Measurements from ENCODE around the gene FPGT. TPM values are rescaled to one million over a fixed set of nuclear protein-coding genes. Genes with fewer than 3 reads are reported as not detected.

Gene FPGT
- total and polyA plus RNA-seq, 2 of the 8 experiments (the other 6 are each of a cell fraction or from before 2014, with no cell fraction given) = 1.3 to 4.1 TPM

- Histone ChIP-seq H2BK5ac (ENCODE audit: low read depth, low read length) (no peak overlapping the region), H2BK120ac (replicated peaks; ENCODE audit: low read depth, low read length) (no peak overlapping the region), H2AFZ (ENCODE audit: low read length) (no peak overlapping the region), H3K56ac (replicated peaks; ENCODE audit: insufficient read length, low read depth, low read length) (no peak overlapping the region), H4K5ac (ENCODE audit: insufficient read length, low read depth, low read length) (no peak overlapping the region), H3K23ac (ENCODE audit: insufficient read length) (no peak overlapping the region), H3K4me3 (ENCODE audit: extremely low read depth in 1 of 4, insufficient read depth in 2 of 4, low read depth in 3 of 4, low read length in 4 of 4) (no peak overlapping the region), H3K27me3 (replicated peaks in 1 of 4; ENCODE audit: control insufficient read depth in 3 of 4, extremely low read depth in 1 of 4, insufficient read depth in 3 of 4, low read length in 3 of 4) (no peaks in the 10 kb centered on the region), H3K4me2 (ENCODE audit: insufficient read depth in 1 of 2, low read depth in 2 of 2, low read length in 2 of 2) (no peak overlapping the region), H3K79me2 (ENCODE audit: control insufficient read depth in 1 of 2, insufficient read depth in 2 of 2, low read length in 2 of 2) (no peaks in the 10 kb centered on the region), H3K9me3 (ENCODE audit: insufficient read depth in 2 of 2, low read depth in 1 of 2, low read length in 1 of 2) (no peaks in the 10 kb centered on the region), H2BK20ac (ENCODE audit: low read length) (no peak overlapping the region), H3K18ac (ENCODE audit: extremely low read depth, low read length) (no peak overlapping the region), H2BK12ac (ENCODE audit: low read depth, low read length) (no peak overlapping the region), H3K23me2 (ENCODE audit: low read depth, low read length) (no peaks in the 10 kb centered on the region), H3K14ac (ENCODE audit: insufficient read length) (no peak overlapping the region), H2AK5ac (ENCODE audit: low read depth, low read length) (no peak overlapping the region), H2BK15ac (ENCODE audit: low read length) (no peak overlapping the region), H3K79me1 (ENCODE audit: low read depth, low read length) (no peaks in the 10 kb centered on the region), H4K8ac (ENCODE audit: extremely low read depth, insufficient read depth, low read length) (no peak overlapping the region), H3K27ac (ENCODE audit: low read depth, low read length) (no peak overlapping the region), H3K36me3 (ENCODE audit: control insufficient read depth in 2 of 4, insufficient read depth in 4 of 4, low read length in 3 of 4) (no peaks in the 10 kb centered on the region), H3K4ac (replicated peaks; ENCODE audit: insufficient read length, low read depth, low read length) (no peak overlapping the region), H3K9ac (replicated peaks in 1 of 4; ENCODE audit: extremely low read depth in 1 of 4, low read depth in 3 of 4, low read length in 3 of 4) (no peak overlapping the region), H4K91ac (replicated peaks; ENCODE audit: insufficient read length, low read length) (no peak overlapping the region), H3K4me1 (replicated peaks in 1 of 4; ENCODE audit: control insufficient read depth in 3 of 4, insufficient read depth in 4 of 4, low read length in 3 of 4) (no peaks in the 10 kb centered on the region), H4K20me1 (replicated peaks in 1 of 2; ENCODE audit: control insufficient read depth in 1 of 2, insufficient read depth in 2 of 2, low read length in 2 of 2) (no peaks in the 10 kb centered on the region)
- ChIA-PET CTCF (ENCODE audit: partially characterized antibody) (no interaction called here), POLR2A (ENCODE audit: partially characterized antibody) (no interaction called here)
- FAIRE-seq = no peak
- 82% methylated on average over 1 of the region's 1 CpG; no CpG with 5 or more reads in 1 of the 2 experiments for WGBS, 2 experiments (ENCODE audit: extremely low coverage in 1 of 2, insufficient coverage in 1 of 2, insufficient read length in 1 of 2, insufficient replicate concordance in 2 of 2, low coverage in 1 of 2, low lambda C conversion rate in 2 of 2, missing lambda C conversion rate in 1 of 2)
- no peak for DNase-seq (ENCODE audit: low read depth in 1 of 2, low spot score in 2 of 2)
- TF ChIP-seq GTF2F1 (IDR thresholded peaks at IDR 0.05; ENCODE audit: borderline replicate concordance, low read depth, low read length) (no peak), EP300 (IDR thresholded peaks at IDR 0.05; ENCODE audit: borderline replicate concordance in 1 of 2, low read depth in 2 of 2, low read length in 2 of 2) (no peak), ATF2 (IDR thresholded peaks at IDR 0.05; ENCODE audit: low read length) (no peak), RNF2 (IDR thresholded peaks at IDR 0.05; ENCODE audit: borderline replicate concordance, low read depth, low read length, missing control alignments, poor library complexity, severe bottlenecking) (no peak), PHF8 (conservative IDR thresholded peaks at IDR 0.05; ENCODE audit: low read depth, low read length) (no peak), TAF7 (optimal IDR thresholded peaks at IDR 0.05; ENCODE audit: borderline replicate concordance, low read depth, low read length) (no peak), SUZ12 (IDR thresholded peaks at IDR 0.05; ENCODE audit: low read length) (no peak), GABPA (IDR thresholded peaks at IDR 0.05; ENCODE audit: borderline replicate concordance, insufficient read depth, low read length) (no peak), ZNF274 (IDR thresholded peaks at IDR 0.05; ENCODE audit: borderline replicate concordance, extremely low read depth, low read length) (no peak), SRF (IDR thresholded peaks at IDR 0.05; ENCODE audit: low read depth, low read length) (no peak), SAP30 (IDR thresholded peaks at IDR 0.05; ENCODE audit: insufficient read depth, insufficient replicate concordance, low read length) (no peak)
These were observed 17.2 kb downstream of the FPGT start for GRCh38 chr1:74215229-74215628.

All from H1 (cell line).